ENCODE results near the gene WDR70.

- TF ChIP-seq POLR2A (IDR thresholded peaks at IDR 0.05), result no peak
- TF ChIP-seq CTCF (IDR thresholded peaks at IDR 0.05), result no peak
Measured at GRCh38 chr5:37424441-37424840, 45.3 kb downstream of the WDR70 start.

All from transverse colon (tissue), 3 donors.